PC-3 (cell line): ENCODE measurements around the gene PSMD2.

ENCODE experiments used
- CTCF ChIP-seq: fragments of 300-600 bp; sonication (generic); conservative IDR thresholded peaks from 2 replicates; pipeline ENCODE4 v1.5.1; 2017; ENCODE audit warnings: antibody characterized with exemption, low read depth, mild to moderate bottlenecking, low read length
- EZH2 ChIP-seq: fragments of 300-600 bp; sonication (generic); IDR thresholded peaks from one replicate; pipeline ENCODE4 v1.6.1; 2017; ENCODE audit warnings: antibody characterized with exemption, mild to moderate bottlenecking, low read length; ENCODE audit not compliant: unreplicated experiment
- EZH2phosphoT487 ChIP-seq: fragments of 300-600 bp; sonication (generic); IDR thresholded peaks from 2 replicates; pipeline ENCODE4 v1.6.1; 2018; ENCODE audit warnings: mild to moderate bottlenecking, antibody characterized with exemption, low read length, borderline replicate concordance

GRCh38 chr3:184357248-184358123, 58.4 kb downstream of the PSMD2 start:
- no peak for TF ChIP-seq CTCF
- no peak for TF ChIP-seq EZH2
- TF ChIP-seq EZH2phosphoT487: no peak
